Fibroblast of skin of left biceps (primary cell): ENCODE measurements around the gene HBZ.
"Not testable (repeated sequence)": the region's sequence is repeated elsewhere in the genome, so short reads cannot be mapped to it uniquely, and the experiment has no call there.

Source experiments
- DNase-seq, 2 experiments: peaks; one replicate each; pipeline ENCODE4 v3.0.0-alpha.2; 2013; ENCODE audit warnings: low read depth in 2 of 2

Gene HBZ

GRCh38 chr16:133716-134115 is 18.7 kb upstream of the HBZ start:
- DNase-seq, result no peak

GRCh38 chr16:138049-138417 is 14.4 kb upstream of the HBZ start:
- no peak for DNase-seq

GRCh38 chr16:140175-140857 is 12.1 kb upstream of the HBZ start:
- DNase-seq, result no peak

DNA sequence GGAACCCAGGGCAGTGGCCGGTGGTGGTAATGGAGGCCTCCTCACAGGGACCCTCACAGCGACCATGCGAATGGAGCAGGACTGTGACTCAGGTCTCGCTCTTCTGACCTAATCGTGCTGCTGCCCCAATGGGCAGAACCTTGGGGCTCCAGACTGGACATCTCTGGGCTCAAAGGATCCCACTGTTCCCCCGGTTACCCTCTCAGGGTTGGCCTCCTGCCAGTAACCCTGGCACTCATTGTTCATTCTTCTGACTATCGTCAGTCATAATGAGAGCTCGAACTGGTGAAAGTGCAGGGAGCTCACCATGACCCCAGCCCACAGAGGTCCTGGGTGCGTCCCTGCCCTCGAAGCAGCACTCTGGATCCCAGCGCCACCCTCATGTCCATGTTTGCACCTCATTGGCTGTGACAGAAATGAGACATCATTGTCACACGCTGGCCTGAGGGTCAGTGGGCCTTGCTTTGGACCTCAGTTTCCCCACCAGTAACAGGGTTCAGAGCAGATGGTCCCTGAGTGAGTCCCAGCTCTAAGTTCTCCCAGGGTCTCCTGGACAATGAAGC is 10.0 kb upstream of the HBZ start:
- DNase-seq, result no peak

- DNase-seq, result no peak
Measured at GRCh38 chr16:143047-143446, 9.4 kb upstream of the HBZ start.

DNA sequence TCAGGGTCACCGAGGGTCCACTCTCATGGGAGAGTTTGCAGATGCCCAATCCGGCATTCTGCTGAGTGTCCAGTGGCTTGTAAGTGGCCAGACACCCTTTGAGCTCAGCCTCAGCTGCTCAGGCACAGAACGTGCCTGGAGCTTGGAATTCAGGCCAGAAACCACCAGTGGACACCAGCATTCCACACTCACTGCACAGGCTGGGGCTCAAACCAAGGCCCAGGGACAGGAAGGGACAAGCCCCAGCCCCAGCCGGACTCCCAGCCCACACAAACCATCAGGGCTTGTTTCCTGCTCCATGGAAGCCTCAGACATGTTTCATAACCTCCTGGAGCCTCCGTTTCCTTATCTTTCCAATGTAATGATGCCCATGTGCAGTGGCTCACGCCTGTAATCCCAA is 9.0 kb upstream of the HBZ start:
- no peak for DNase-seq

DNA sequence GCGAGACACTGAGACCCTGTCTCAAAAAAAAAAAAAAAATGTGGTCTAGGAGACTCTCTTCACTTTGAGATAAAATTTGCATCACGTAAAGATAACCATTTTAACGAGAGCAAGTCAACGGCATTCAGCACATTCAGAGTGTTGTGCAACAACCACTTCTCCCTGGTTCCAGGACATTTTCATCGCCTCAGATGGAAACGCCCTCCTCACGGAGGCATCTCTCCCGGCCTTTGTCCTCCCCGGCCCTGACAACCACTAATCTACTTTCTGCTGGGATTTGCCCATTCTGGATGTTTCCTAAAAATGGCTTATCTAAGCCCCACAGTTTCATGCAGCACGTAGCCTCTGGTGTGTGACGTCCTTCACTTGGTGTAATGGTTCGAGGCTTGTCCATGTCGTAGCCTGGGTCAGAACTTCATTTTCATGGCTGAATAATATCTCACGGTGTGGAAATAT is 7.6 kb upstream of the HBZ start:
- no peak for DNase-seq

- no peak for DNase-seq
Measured at GRCh38 chr16:146646-147045, 5.8 kb upstream of the HBZ start.

DNA sequence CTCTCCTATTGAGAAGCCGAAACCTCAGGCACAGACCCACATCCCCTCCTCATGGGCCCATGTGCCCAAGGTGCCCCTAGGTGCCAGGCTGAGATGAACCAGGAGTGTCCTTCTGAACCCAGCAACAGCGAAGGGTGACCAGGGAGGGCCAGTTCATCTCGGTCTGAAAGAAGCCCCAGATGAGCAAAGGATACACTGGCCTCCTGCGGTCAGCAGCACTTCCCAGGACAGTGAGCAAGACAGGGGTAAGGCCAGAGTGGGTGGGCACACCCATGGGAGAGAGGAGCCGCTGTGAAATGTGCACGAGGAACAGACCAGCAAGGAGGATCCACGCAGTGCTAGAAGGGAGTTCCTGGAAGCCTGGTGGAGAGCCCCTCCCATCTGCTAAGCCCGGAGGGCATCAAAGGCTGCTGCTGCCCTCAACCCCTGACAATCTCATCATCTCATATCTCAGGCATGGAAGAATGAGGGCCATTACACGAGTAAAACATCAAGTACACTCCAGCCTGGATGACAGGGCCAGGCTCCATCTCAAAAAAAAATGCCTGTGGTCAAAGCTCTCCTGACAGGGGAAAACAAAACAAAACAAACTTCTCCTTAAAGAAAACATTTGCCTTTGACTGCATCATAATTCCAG is 3.3 kb upstream of the HBZ start:
- DNase-seq, result no peak

DNA sequence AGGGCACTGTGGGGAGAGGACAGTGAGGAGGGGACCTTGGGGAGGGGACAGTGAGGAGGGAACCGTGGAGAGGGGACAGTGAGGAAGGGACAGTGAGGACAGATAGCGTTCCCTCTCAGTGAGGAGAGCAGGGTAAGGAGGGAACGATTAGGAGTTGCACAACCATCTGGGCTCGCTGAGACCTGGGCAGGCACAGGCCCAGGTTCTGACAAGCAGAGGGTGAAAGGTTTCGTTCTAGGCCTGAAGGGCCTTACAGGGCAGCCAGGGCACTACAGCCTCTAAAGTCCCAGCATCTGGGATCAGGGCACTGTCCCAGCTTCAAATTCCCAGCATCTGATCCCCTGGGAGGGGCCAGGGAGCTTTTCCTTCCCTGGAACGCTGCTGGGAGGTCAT is 681 bp downstream of the HBZ start:
- not testable (repeated sequence) for DNase-seq

DNA sequence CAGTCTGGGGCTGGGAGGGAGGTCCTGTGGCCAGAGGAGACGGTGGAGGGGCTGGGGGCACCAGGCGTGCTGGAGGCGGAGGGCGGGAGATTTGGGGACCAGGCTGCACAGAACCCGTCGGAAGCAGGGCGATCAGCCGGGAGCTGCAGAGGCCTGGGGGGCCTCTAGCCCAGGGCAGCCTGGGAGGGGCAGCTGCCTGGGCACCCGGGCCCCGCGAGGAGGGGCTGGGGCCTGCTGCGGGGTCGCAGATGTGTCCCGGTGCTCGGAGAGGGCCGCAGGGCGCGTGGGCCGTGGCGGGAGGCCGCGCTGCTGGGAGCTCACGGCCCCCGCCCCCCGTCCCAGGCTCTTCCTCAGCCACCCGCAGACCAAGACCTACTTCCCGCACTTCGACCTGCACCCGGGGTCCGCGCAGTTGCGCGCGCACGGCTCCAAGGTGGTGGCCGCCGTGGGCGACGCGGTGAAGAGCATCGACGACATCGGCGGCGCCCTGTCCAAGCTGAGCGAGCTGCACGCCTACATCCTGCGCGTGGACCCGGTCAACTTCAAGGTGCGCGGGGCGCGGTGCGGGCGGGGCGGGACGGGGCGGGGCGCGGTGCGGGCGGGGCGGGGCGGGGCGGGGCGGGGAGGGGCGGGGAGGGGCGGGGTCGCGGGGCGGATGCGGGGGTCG is 1.2 kb downstream of the HBZ start:
- DNase-seq, result not testable (repeated sequence)

- DNase-seq, result no peak
Measured at GRCh38 chr16:154217-155030, 2.0 kb downstream of the HBZ start.

DNA sequence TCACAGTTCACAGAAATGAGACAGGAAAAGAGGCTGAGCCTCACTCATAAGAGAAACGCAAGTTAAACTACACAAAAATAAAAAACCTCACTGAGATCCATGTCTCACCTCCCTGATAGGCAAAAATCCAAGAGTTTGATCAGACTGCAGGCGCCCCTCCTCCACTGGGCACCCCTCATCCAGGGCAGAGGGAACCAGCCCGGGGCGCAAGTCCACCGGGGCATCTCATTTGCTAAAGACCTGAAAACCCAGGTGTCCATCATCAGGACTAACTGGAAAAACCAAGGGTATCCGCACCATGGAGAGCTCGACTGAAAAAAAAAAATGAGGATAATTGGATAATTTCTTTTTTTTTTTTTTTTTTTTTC is 2.6 kb downstream of the HBZ start:
- DNase-seq, result no peak

GRCh38 chr16:159136-159849 is 6.8 kb downstream of the HBZ start:
- no peak for DNase-seq

DNA sequence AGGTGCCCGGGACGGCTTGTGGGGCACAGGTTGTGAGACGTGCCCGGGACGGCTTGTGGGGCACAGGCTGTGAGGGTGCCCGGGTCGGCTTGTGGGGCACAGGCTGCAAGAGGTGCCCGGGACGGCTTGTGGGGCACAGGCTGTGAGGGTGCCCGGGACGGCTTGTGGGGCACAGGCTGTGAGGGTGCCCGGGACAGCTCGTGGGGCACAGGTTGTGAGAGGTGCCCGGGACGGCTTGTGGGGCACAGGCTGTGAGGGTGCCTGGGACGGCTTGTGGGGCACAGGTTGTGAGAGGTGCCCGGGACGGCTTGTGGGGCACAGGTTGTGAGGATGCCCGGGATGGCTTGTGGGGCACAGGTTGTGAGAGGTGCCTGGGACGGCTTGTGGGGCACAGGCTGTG is 7.8 kb downstream of the HBZ start:
- not testable (repeated sequence) for DNase-seq

GRCh38 chr16:160691-161190 is 8.3 kb downstream of the HBZ start:
- DNase-seq, result no peak

- no peak for DNase-seq
Measured at GRCh38 chr16:162271-162991, 10.0 kb downstream of the HBZ start.

GRCh38 chr16:163139-163538 is 10.7 kb downstream of the HBZ start:
- DNase-seq, result not testable (repeated sequence)

GRCh38 chr16:163696-164095 is 11.3 kb downstream of the HBZ start:
- DNase-seq, result not testable (repeated sequence)

DNA sequence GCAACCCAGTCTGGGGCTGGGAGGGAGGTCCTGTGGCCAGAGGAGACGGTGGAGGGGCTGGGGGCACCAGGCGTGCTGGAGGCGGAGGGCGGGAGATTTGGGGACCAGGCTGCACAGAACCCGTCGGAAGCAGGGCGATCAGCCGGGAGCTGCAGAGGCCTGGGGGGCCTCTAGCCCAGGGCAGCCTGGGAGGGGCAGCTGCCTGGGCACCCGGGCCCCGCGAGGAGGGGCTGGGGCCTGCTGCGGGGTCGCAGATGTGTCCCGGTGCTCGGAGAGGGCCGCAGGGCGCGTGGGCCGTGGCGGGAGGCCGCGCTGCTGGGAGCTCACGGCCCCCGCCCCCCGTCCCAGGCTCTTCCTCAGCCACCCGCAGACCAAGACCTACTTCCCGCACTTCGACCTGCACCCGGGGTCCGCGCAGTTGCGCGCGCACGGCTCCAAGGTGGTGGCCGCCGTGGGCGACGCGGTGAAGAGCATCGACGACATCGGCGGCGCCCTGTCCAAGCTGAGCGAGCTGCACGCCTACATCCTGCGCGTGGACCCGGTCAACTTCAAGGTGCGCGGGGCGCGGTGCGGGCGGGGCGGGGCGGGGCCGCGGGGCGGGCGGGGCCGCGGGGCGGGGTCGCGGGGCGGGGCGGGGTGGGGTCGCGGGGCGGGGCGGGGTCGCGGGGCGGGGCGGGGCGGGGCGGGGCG is 11.8 kb downstream of the HBZ start:
- not testable (repeated sequence) for DNase-seq
